ENCODE data around the gene COQ9.
A peak's percentile ranks its signal among the peaks of the same experiment; 100 is the strongest.
"Not testable (repeated sequence)": the region's sequence is repeated elsewhere in the genome, so short reads cannot be mapped to it uniquely, and the experiment has no call there.

Gene COQ9, protein sequence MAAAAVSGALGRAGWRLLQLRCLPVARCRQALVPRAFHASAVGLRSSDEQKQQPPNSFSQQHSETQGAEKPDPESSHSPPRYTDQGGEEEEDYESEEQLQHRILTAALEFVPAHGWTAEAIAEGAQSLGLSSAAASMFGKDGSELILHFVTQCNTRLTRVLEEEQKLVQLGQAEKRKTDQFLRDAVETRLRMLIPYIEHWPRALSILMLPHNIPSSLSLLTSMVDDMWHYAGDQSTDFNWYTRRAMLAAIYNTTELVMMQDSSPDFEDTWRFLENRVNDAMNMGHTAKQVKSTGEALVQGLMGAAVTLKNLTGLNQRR

DNA sequence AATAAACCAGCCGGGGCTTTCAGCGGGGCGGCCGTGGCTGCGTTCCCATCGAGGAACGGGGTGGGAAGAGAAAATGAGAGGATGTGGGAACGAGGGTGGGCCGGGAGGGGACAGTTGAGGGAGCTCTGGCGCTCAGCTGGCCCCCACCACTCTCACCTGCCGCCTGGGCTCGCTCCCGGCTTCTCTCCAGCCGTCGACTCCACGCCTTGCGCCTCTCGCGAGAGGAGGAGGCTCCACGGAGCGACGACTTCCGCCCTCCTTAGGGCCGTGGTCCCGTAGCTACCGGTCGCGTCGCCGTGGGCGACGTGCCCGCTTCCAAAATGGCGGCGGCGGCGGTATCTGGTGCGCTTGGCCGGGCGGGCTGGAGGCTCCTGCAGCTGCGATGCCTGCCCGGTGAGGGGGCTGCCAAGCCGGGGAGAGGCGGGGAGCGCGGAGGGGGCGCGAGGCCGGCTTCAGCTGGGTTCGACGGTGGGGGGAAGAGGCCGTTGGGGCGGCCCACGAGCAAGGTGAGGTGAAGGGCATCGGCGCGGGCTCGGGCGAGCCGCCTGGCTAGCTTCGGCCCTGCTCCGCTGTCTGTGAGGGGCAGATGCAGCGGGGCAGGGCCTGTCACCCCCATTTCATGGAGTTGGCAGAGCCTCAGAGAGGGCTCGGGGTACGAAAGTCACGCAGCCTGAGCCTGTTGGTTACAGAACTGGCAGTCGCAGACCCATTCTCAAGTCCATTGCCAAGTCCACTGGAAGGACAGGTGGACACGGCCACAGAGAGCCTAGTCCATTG is at the start of gene COQ9, which contains the start of gene CIAPIN1:
Gene COQ9 (plus strand): TSS at position 294 of the 777 bp plus-strand sequence. CDS start 27 bp downstream, at position 321.
Gene CIAPIN1 (minus strand): TSS at position 200 of the 777 bp plus-strand sequence. CDS start 6,457 bp downstream, outside the sequence.
- DNase-seq = peak; percentile 89

DNA sequence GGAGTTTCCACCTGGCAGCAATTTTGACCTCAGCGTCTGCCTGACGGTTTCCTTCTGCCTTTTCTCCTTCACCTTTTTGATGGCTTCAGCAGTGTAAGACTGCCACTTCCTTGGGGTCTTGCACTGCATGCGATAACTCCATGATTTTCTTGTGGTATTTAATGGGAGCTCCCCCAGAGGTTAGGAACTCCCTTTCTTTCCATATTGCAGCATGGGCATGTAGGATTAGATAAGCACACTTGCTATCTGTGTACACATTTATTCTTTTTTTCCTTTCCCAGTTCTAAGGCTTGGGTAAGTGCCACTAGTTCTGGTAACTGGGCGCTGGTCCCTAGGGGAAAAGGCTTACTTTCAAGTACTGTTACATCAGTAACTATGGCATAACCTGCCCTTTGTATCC is 49.8 kb upstream of the COQ9 start:
- not testable (repeated sequence) for DNase-seq

GRCh38 chr16:57401943-57402640 is 45.2 kb upstream of the COQ9 start:
- DNase-seq = no peak

- DNase-seq = no peak
Measured at GRCh38 chr16:57403965-57404817, 43.1 kb upstream of the COQ9 start, which contains the start of gene CCL17. CCL17 (plus strand) TSS chr16:57404767; CDS start chr16:57413933, 9,166 bp downstream.

DNA sequence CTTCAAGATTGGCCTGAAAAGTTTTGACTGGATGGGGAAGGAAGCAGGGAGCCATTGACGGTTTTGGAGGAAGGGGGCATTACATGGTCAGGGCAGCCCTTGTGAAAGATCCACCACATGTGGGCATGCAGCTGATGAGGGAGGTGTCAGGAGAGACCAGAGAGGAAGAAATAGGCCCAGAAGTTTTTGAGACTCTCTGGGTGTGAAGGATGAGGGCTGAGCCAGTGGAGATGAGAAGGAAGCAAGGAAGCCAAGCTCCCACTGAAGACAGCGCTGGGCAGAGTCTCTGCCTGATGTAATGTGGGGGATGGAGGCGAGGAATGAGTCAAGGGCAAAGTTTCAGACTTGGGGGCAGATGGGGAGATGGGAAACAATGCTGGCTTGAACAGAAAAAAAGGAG is 42.2 kb upstream of the COQ9 start:
- no peak for DNase-seq

DNA sequence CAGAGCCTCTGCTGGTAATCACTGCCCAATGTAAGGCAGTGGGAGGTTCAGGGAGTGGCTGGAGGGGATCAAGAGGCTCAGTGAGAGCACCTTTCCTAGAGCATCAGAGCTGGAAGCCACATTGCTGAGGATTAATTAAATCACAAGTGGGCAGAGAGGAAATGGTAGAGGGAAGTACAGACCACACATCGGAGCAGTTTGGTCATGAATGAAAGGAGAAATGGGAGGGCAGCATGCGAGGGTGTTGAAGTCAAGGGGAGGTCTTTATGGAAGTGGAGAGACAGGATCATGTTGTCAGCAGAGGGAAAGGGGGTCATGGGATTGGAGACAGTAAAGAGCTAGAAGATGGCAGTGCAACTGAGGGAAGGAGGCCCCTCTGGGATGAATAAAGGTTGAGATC is 40.4 kb upstream of the COQ9 start:
- DNase-seq = no peak

DNA sequence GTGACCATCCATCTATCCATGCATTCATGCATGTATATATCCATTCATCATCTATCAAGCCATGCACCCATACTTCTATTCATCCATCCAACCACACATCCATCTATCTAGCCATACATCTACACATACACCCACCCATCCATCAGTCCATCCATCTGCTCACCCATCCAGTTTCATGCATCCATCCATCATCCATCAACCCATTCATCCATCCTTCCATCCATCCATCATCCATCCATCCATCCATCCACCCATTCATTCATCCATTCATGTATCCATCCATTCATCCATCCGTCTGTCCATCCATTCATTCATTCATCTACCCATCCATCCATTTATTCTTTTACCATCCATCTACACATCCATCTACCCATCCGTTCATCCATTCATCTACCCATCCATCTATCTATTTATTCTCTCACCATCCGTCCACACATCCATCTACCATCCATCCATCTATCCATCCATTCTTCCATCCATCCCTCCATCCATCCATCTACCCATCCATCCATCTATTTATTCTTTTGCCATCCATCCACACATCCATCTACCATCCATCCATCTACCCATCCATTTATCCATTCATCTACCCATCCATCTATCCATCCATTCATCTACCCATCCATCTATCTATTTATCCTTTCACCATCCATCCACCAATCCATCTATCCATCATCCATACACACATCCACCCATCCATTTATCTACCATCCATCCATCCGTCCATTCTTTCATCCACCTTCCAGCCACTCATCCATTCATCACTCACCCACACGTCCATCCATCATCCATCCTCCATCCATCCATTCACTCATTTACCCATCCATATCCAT is 39.5 kb upstream of the COQ9 start:
- DNase-seq = no peak

GRCh38 chr16:57409065-57409464 is 38.2 kb upstream of the COQ9 start:
- DNase-seq = no peak

GRCh38 chr16:57409870-57410587 is 37.2 kb upstream of the COQ9 start:
- DNase-seq = no peak

DNA sequence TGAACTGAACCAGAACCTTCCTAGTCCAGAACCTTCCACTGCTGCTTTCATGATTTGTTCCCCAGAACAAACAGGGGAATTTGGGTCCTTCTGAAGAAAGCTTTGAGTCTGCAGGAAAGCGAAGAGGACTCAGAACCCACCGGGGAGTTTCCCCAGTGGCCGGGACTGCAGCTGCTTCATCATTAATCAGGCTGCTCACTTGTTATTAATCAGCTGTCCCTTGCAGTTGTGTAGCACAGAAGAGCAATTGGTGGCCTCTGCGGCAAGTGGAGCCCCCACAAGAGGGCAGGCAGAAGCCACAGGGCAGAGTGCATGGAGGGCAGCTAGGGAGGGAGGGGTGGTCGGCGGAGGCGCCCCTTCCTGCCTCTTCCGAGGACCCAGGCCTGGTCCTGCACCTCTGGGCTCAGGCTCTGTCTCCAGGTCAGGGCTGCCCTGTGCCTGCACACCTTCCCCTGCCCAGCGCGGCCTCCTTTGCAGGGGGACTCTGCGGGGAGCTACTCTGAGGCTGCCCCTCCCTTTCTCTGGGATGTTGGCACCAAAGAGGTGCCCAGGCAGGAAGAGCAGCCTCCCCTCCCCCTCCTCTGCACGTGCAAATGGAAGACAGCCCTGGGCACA is 35.8 kb upstream of the COQ9 start:
- no peak for DNase-seq

DNA sequence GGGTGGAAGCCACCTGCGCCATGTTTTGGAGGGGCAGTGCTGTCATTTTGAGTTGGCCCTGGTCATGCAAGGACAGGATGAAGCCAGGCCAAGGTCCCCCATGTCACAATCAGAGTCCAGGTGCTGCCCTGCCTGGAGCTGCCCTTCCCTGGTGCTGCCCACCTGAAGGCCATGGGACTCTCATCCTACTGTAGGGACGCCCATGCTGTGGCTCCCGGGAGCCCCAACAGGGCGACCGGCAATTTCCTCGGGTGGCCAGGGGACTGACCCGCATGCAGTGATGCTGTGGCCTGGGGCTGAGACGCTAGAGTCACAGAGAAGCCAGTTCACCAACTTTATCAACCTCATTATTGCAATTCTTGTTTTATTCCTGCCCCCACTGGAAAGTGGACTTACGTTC is 34.7 kb upstream of the COQ9 start:
- DNase-seq = no peak

DNA sequence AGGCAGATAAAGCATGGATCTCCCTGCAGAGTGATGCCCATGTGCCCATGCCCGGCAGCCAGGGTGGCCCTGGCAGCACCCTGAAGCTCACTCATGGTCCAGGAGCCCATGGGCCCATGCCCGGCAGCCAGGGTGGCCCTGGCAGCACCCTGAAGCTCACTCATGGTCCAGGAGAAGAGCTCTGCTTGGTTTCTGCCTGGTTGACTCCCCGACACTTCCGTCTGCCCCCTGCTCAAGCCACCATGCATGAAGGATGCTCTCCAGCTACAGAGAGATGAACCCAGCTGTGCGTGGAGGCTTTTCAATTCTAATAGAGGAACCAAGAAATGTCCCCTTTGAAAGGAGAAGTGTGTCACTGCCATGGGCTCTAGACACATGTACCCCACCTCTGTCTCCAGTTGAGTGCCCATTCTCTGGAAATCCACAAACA is 34.0 kb upstream of the COQ9 start:
- DNase-seq = no peak

- DNase-seq = no peak
Measured at GRCh38 chr16:57413733-57414132, 33.5 kb upstream of the COQ9 start.

- DNase-seq = no peak
Measured at GRCh38 chr16:57416084-57416483, 31.2 kb upstream of the COQ9 start.

DNA sequence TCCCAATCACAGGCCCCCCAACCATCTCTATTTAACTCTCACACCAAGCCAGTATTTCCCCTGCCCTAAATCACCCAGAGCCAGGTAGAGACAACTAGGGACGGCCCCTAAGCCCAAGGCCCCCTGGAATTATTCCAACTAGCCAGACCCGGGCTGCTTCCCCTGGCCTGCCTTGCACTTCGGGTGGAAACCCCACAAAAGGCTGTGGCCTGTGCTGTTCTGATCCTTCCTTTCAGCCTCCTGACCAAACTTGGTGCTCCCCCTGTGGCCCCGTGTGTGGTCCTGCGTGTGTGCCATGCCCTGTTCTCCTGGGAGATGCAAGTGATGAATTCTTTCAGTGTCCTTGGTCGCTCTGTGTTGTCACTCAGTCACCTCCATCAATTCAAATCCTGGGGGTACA is 27.8 kb upstream of the COQ9 start:
- DNase-seq = no peak

- DNase-seq = no peak
Measured at GRCh38 chr16:57422026-57422944, 25.0 kb upstream of the COQ9 start.

DNA sequence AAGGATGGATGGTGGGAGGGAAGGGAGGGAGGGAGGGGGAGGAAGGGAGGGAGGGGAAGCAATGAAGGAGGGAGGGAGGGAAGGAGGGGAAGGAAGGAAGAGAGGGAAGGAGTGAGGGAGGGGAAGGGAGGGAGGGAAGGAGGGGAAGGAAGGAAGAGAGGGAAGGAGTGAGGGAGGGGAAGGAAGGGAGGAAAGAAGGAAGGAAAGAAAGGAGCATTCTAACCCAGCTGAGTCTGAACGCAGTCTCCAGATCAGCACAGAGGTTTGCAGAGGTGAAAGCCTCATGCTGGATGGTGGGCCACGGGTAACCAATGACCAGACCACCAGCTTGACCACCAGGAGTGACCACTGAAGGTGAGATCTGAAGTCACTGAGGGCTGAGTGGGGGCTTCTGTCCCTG is 24.1 kb upstream of the COQ9 start:
- DNase-seq = no peak

- no peak for DNase-seq
Measured at GRCh38 chr16:57424583-57424982, 22.7 kb upstream of the COQ9 start.

DNA sequence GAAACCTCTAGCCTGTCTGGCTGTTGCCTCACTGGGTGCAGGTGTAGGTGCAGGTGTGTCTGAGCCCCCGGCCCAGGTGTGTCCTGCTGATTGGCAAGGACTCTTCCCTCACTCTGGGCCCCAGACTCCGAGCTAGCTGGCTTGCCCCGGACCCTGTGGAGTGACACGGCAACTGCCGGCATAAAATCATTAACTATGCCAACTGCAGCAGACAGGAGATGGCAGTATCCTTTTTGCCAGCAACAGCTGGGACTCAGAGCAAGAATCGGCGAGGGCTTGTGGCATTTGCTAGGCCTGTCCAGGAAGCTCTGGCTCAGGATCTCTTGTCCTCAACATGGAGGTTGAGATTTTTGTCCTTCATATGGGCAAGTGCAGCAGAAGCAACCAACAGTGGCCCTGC is 20.9 kb upstream of the COQ9 start:
- DNase-seq = no peak

Measured in activated gamma-delta T cell treated with Interleukin-2 at 50 U/mL for 16 hours (primary cell).